ENCODE results near the gene SVBP. TPM values are rescaled to one million over a fixed set of nuclear protein-coding genes. Genes with fewer than 3 reads are reported as not detected.

The SVBP gene
- total RNA-seq, 1 donor = 17.0 TPM

DNA sequence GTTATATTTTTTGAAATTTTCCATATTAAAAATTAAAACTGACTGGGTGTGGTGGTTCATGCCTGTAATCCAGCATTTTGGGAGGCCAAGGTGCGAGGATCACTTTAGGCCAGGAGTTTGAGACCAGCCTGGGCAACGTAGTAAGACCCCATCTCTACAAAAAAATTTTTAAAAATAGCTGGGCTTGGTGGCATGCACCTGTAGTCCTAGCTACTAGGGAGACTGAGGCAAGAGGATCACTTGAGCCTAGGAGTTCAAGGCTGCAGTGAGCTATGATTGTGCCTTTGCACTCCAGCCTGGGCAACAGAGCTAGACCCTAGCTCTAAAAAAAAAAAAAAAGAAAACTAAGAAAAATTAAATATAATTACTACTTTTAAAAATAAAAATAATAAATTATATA, 4.5 kb upstream of the SVBP start:
- Histone ChIP-seq H4K20me1 (ENCODE audit: insufficient read depth, low read length) (no peaks in the 10 kb centered on the region), H3K4me1 (ENCODE audit: insufficient read depth, low read length) (peaks cover 11% of the 10 kb centered on the region), H3K4me2 (ENCODE audit: insufficient read depth, low read length) (no peak overlapping the region), H3K36me3 (ENCODE audit: insufficient read depth, low read length) (no peaks in the 10 kb centered on the region), H3K9me3 (ENCODE audit: low read depth, low read length) (no peaks in the 10 kb centered on the region), H3K27me3 (ENCODE audit: insufficient read depth, low read length) (no peaks in the 10 kb centered on the region), H3K79me2 (ENCODE audit: insufficient read depth, low read length) (peaks cover 18% of the 10 kb centered on the region), H3K27ac (ENCODE audit: low read depth, low read length) (no peak overlapping the region), H2AFZ (ENCODE audit: low read length) (no peak overlapping the region), H3K4me3 (ENCODE audit: insufficient read depth, low read length) (no peak overlapping the region)
- DNase-seq (ENCODE audit: insufficient read length, low spot score, missing footprints) = no peak
- TF ChIP-seq, protein P1, sequence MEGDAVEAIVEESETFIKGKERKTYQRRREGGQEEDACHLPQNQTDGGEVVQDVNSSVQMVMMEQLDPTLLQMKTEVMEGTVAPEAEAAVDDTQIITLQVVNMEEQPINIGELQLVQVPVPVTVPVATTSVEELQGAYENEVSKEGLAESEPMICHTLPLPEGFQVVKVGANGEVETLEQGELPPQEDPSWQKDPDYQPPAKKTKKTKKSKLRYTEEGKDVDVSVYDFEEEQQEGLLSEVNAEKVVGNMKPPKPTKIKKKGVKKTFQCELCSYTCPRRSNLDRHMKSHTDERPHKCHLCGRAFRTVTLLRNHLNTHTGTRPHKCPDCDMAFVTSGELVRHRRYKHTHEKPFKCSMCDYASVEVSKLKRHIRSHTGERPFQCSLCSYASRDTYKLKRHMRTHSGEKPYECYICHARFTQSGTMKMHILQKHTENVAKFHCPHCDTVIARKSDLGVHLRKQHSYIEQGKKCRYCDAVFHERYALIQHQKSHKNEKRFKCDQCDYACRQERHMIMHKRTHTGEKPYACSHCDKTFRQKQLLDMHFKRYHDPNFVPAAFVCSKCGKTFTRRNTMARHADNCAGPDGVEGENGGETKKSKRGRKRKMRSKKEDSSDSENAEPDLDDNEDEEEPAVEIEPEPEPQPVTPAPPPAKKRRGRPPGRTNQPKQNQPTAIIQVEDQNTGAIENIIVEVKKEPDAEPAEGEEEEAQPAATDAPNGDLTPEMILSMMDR (IDR thresholded peaks at IDR 0.05; ENCODE audit: extremely low read depth, low read depth, low read length) = no peak

DNA sequence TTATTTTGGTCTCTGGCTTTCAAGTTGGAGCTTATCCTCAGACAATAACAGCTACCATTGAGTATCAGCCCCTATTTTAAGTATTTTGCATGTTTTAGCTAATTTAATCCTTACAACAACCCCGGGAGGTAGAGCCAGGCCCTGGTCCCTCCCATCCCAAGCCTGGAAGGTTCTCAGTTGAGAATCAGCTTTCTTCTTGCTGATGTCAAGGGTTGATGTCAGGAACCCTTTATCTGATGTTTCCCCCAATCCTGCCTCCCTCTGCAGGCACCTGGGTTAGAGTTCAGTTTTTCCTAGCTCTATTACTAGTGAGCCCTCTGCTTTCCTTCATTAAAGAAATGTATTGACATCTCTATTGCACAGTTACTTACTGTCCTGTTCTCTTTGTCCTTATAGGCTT, 3.6 kb upstream of the SVBP start:
- Histone ChIP-seq H2AFZ (ENCODE audit: low read length) (no peak overlapping the region), H3K27me3 (ENCODE audit: insufficient read depth, low read length) (no peaks in the 10 kb centered on the region), H3K36me3 (ENCODE audit: insufficient read depth, low read length) (no peaks in the 10 kb centered on the region), H4K20me1 (ENCODE audit: insufficient read depth, low read length) (no peaks in the 10 kb centered on the region), H3K4me2 (ENCODE audit: insufficient read depth, low read length) (no peak overlapping the region), H3K27ac (ENCODE audit: low read depth, low read length) (no peak overlapping the region), H3K4me3 (ENCODE audit: insufficient read depth, low read length) (no peak overlapping the region), H3K4me1 (ENCODE audit: insufficient read depth, low read length) (peaks cover 20% of the 10 kb centered on the region), H3K9me3 (ENCODE audit: low read depth, low read length) (no peaks in the 10 kb centered on the region), H3K79me2 (ENCODE audit: insufficient read depth, low read length) (peaks cover 18% of the 10 kb centered on the region)
- TF ChIP-seq, protein P1 (IDR thresholded peaks at IDR 0.05; ENCODE audit: extremely low read depth, low read depth, low read length) = no peak
- DNase-seq (ENCODE audit: insufficient read length, low spot score, missing footprints) = no peak

DNA sequence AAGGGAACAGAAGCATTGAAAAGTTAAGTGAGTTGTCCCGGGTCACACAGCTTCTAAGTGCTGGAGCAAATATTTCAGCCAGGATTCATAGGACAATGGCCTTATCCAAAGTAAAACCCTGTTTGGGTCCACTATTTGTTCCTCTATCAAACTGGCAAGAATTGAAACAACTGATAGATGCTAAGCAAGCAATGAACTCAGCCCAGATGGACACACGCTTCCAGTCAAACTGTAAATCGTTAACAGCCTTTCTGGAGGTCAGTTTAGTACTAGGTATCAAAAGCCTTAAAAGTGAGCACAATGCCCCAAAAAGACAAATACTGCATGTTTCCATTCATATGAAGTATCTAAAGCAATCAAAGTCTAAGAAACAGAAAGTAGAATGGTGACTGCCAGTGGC, 779 bp upstream of the SVBP start:
- TF ChIP-seq, protein P1 (IDR thresholded peaks at IDR 0.05; ENCODE audit: extremely low read depth, low read depth, low read length) = no peak
- no peak overlapping the region for H3K27ac ChIP-seq (ENCODE audit: low read depth, low read length)
- no peaks in the 10 kb centered on the region for H4K20me1 ChIP-seq (ENCODE audit: insufficient read depth, low read length)
- H3K36me3 ChIP-seq (ENCODE audit: insufficient read depth, low read length) = no peaks in the 10 kb centered on the region
- peaks cover 20% of the 10 kb centered on the region for H3K4me1 ChIP-seq (ENCODE audit: insufficient read depth, low read length)
- H3K4me2 ChIP-seq (ENCODE audit: insufficient read depth, low read length) = peak overlapping the region; percentile 95
- DNase-seq (ENCODE audit: insufficient read length, low spot score, missing footprints) = no peak
- H3K27me3 ChIP-seq (ENCODE audit: insufficient read depth, low read length) = no peaks in the 10 kb centered on the region
- peak overlapping the region; percentile 91 for H3K4me3 ChIP-seq (ENCODE audit: insufficient read depth, low read length)
- peaks cover 18% of the 10 kb centered on the region for H3K79me2 ChIP-seq (ENCODE audit: insufficient read depth, low read length)
- H2AFZ ChIP-seq (ENCODE audit: low read length) = no peak overlapping the region
- no peaks in the 10 kb centered on the region for H3K9me3 ChIP-seq (ENCODE audit: low read depth, low read length)

DNA sequence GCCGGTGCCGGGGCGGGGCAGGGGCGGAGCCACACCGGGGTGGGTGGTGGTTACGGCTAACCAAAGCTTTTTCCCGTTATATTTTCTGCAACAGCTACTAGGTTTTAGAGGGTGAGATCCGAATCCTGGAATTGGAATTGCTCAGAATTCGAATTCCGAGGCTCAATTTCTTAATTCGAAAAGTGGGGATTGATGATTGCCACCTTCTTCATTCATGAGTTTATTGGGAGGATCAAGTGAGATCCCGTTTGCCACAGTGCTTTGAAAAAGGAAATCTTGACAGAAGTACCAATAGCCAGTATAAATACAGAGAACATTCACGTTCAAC, 207 bp upstream of the SVBP start:
- TF ChIP-seq, protein P1 (IDR thresholded peaks at IDR 0.05; ENCODE audit: extremely low read depth, low read depth, low read length) = no peak
- Histone ChIP-seq H3K4me3 (ENCODE audit: insufficient read depth, low read length) (peak overlapping the region; percentile 91), H3K79me2 (ENCODE audit: insufficient read depth, low read length) (peaks cover 18% of the 10 kb centered on the region), H2AFZ (ENCODE audit: low read length) (peak overlapping the region; percentile 79), H3K4me1 (ENCODE audit: insufficient read depth, low read length) (peaks cover 17% of the 10 kb centered on the region), H4K20me1 (ENCODE audit: insufficient read depth, low read length) (no peaks in the 10 kb centered on the region), H3K4me2 (ENCODE audit: insufficient read depth, low read length) (peak overlapping the region; percentile 95), H3K27me3 (ENCODE audit: insufficient read depth, low read length) (no peaks in the 10 kb centered on the region), H3K36me3 (ENCODE audit: insufficient read depth, low read length) (no peaks in the 10 kb centered on the region), H3K27ac (ENCODE audit: low read depth, low read length) (no peak overlapping the region), H3K9me3 (ENCODE audit: low read depth, low read length) (no peaks in the 10 kb centered on the region)
- no peak for DNase-seq (ENCODE audit: insufficient read length, low spot score, missing footprints)

Measured in osteoblast (primary cell).